ENCODE measurements around the gene PPP2R3C.

GRCh38 chr14:35114036-35114435 is 7.8 kb downstream of the PPP2R3C start:
- TF ChIP-seq CTCF (conservative IDR thresholded peaks at IDR 0.05; ENCODE audit: low read depth in 2 of 2) (no peak), NANOG (IDR thresholded peaks at IDR 0.05; ENCODE audit: borderline replicate concordance) (no peak), JUNB (IDR thresholded peaks at IDR 0.05; ENCODE audit: unreplicated experiment) (no peak), REST (IDR thresholded peaks at IDR 0.05; ENCODE audit: unreplicated experiment) (no peak), POLR2AphosphoS5 (IDR thresholded peaks at IDR 0.05; ENCODE audit: low read depth) (no peak), EZH2 (IDR thresholded peaks at IDR 0.05; ENCODE audit: low read depth, unreplicated experiment) (no peak)
